Measurements from ENCODE around the gene TMEM204. TPM values are rescaled to one million over a fixed set of nuclear protein-coding genes. Genes with fewer than 3 reads are reported as not detected.

TMEM204 gene
- total and polyA plus RNA-seq, 8 donors: 2.4 to 9.8 (median 5.0) TPM

DNA sequence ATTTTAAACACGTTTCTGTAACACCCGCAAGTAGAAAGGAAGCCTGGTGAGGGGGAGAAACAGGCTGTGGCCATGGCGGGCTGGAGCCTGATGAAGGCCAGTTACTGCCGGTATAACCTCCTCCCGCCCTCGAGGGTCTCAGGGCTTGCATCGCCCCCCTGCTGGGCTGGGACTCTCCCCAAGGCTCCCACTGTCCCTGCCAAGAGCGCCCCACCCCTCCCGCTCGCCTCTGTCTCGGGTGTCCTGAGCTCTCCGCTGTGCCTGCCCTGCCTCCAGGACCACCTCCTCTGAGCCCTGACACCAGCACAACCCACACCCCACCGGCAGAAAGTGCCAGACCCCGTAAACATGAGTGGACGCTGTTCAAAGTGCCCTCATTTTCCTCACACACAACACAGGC lies 18.7 kb downstream of the TMEM204 start:
- ATAC-seq (no peak), DNase-seq (no peak), FAIRE-seq (no peak)
- Histone ChIP-seq H3K36me3 (peaks cover 0 to 18% (median 2%) of the 10 kb centered on the region in 3 donors), H3K4me1 (no peaks in the 10 kb centered on the region), H3K4me3 (no peak overlapping the region), H3K9me3 (no peaks in the 10 kb centered on the region), H3K27ac (no peak overlapping the region), H3K27me3 (no peaks in the 10 kb centered on the region)
- intact Hi-C loops (cut with DNase I): no loop called here
- TF ChIP-seq, protein P1, sequence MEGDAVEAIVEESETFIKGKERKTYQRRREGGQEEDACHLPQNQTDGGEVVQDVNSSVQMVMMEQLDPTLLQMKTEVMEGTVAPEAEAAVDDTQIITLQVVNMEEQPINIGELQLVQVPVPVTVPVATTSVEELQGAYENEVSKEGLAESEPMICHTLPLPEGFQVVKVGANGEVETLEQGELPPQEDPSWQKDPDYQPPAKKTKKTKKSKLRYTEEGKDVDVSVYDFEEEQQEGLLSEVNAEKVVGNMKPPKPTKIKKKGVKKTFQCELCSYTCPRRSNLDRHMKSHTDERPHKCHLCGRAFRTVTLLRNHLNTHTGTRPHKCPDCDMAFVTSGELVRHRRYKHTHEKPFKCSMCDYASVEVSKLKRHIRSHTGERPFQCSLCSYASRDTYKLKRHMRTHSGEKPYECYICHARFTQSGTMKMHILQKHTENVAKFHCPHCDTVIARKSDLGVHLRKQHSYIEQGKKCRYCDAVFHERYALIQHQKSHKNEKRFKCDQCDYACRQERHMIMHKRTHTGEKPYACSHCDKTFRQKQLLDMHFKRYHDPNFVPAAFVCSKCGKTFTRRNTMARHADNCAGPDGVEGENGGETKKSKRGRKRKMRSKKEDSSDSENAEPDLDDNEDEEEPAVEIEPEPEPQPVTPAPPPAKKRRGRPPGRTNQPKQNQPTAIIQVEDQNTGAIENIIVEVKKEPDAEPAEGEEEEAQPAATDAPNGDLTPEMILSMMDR (IDR thresholded peaks at IDR 0.05): no peak
- WGBS, 2 donors: 85 to 86% methylated on average over 15 of the region's 15 CpGs

DNA sequence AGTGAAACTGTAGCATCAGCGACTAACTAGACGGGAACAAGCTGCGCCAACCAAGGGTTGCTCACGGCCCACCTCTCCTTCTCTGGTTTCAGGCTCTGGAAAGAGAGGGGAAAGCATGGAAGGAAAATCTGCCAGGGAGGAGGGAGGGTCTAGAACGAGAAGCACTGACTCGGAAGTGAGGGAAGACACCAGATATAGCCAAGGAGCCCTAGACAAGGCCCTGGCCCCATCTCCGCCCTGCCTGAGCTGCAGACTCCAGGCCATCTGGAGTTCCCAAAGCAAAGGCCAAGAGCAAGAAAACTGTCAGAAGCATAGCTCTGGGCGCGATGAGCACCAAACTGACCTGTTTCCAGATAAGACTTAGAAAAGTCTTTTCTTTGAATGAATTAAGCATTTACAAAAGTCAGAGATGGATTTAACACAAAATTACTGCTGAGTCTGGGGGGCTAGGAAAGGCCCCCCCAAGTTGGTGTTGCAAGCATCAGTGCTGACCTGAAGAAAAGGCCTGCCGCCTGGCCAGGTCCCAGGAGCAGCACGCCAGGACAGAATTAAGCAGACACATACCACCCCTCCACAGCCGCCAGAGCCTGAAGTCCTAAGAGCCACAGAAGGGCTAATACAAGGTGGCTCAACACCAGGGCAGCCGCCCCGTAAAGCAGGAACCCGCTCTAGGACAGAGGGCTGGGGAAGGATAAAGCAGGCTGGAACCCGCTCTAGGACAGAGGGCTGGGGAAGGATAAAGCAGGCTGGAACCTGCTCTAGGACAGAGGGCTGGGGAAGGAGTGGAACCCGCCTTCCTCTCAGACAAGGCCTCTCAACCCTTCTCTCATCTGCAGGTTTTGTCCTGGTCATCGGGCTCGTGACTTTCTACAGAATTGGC lies 20.7 kb downstream of the TMEM204 start:
- WGBS, 2 donors: 88 to 93% methylated on average over 19 of the region's 19 CpGs
- H3K27me3 ChIP-seq: no peaks in the 10 kb centered on the region
- TF ChIP-seq, protein P1 (IDR thresholded peaks at IDR 0.05): no peak
- H3K4me1 ChIP-seq: no peaks in the 10 kb centered on the region
- no peaks in the 10 kb centered on the region for H3K9me3 ChIP-seq
- ATAC-seq (no peak), DNase-seq (no peak), FAIRE-seq (no peak)
- no peak overlapping the region for H3K4me3 ChIP-seq
- peaks cover 0 to 31% (median 3%) of the 10 kb centered on the region in 3 donors for H3K36me3 ChIP-seq
- no peak overlapping the region for H3K27ac ChIP-seq
- intact Hi-C loops (cut with DNase I): no loop called here

GRCh38 chr16:1554826-1555445 lies 21.5 kb downstream of the TMEM204 start:
- DNase-seq (no peak), ATAC-seq (no peak), FAIRE-seq (no peak)
- Histone ChIP-seq H3K36me3 (peaks cover 0 to 31% (median 3%) of the 10 kb centered on the region in 3 donors), H3K4me1 (no peaks in the 10 kb centered on the region), H3K27me3 (no peaks in the 10 kb centered on the region), H3K4me3 (no peak overlapping the region), H3K9me3 (no peaks in the 10 kb centered on the region), H3K27ac (no peak overlapping the region)
- 93 to 94% methylated on average over 34 of the region's 34 CpGs for WGBS, 2 donors
- TF ChIP-seq, protein P1 (IDR thresholded peaks at IDR 0.05): no peak
- intact Hi-C loops (cut with DNase I): no loop called here

GRCh38 chr16:1556254-1556653 lies 22.8 kb downstream of the TMEM204 start:
- H3K4me3 ChIP-seq: no peak overlapping the region
- FAIRE-seq (no peak), DNase-seq (no peak), ATAC-seq (peak in 1 of 4 donors; percentile 41)
- H3K27me3 ChIP-seq: no peaks in the 10 kb centered on the region
- TF ChIP-seq, protein P1 (IDR thresholded peaks at IDR 0.05): no peak
- H3K27ac ChIP-seq: no peak overlapping the region
- intact Hi-C loops (cut with DNase I): no loop called here
- peaks cover 0 to 34% (median 3%) of the 10 kb centered on the region in 3 donors for H3K36me3 ChIP-seq
- no peaks in the 10 kb centered on the region for H3K9me3 ChIP-seq
- 89% methylated on average over 13 of the region's 13 CpGs for WGBS, 2 donors
- no peaks in the 10 kb centered on the region for H3K4me1 ChIP-seq

Data from pancreas (tissue), 10 donors.